SK-N-SH (cell line): Measurements from ENCODE around the gene HEXB. TPM values are rescaled to one million over a fixed set of nuclear protein-coding genes. Genes with fewer than 3 reads are reported as not detected.

Experiments
- CTCF ChIA-PET: fragments of 300-600, 350-600 bp; formaldehyde crosslinking; extraction: SDS; loops from one replicate; lab custom pipeline; 2021; lab: Yijun Ruan, JAX
- POLR2A ChIA-PET: fragments of 350-600 bp; sonication (Branson Sonifier 250); formaldehyde crosslinking; extraction: SDS; loops from one replicate; lab custom pipeline; 2020; ENCODE audit warnings: antibody characterized with exemption, inconsistent platforms; lab: Yijun Ruan, JAX
- DNase-seq: peaks from one replicate; pipeline ENCODE4 v3.0.0; 2012
- H2AFZ ChIP-seq: fragments of 200-600 bp; sonication (generic); 2 replicates; pipeline ENCODE4 v1.8.1; 2016; ENCODE audit warnings: antibody characterized with exemption, mild to moderate bottlenecking, low read depth
- H3F3A ChIP-seq: fragments of 200-600 bp; sonication (generic); replicated peaks from 2 replicates; pipeline ENCODE3; 2016; ENCODE audit warnings: antibody characterized with exemption, mild to moderate bottlenecking; ENCODE audit not compliant: insufficient read depth
- H3K27ac ChIP-seq, 2 experiments: fragments of 200-500 bp in 1 of 2; fragments of 200-600 bp in 1 of 2; sonication (Bioruptor generic) in 1 of 2; sonication (generic), shearing (Covaris generic) in 1 of 2; 2 replicates each; pipeline versions ENCODE4 v1.5.1 to v1.6.1; 2014 to 2016; ENCODE audit warnings: low read depth in 2 of 2, inconsistent platforms in 1 of 2, low read length in 1 of 2, mild to moderate bottlenecking in 1 of 2, mixed read lengths in 1 of 2
- H3K27me3 ChIP-seq: fragments of 200-600 bp; sonication (generic), shearing (Covaris generic); 2 replicates; pipeline ENCODE4 v1.6.1; 2016; ENCODE audit warnings: mixed run types; ENCODE audit not compliant: insufficient read depth
- H3K36me3 ChIP-seq, 2 experiments: fragments of 200-500 bp in 1 of 2; fragments of 200-600 bp in 1 of 2; sonication (Bioruptor generic) in 1 of 2; sonication (generic) in 1 of 2; replicated peaks in 1 of 2; 2 replicates each; pipeline versions ENCODE3 to v1.5.1; 2014 to 2016; ENCODE audit warnings: low read length in 1 of 2, mild to moderate bottlenecking in 1 of 2; ENCODE audit not compliant: insufficient read depth in 2 of 2, control insufficient read depth in 1 of 2
- H3K4me1 ChIP-seq, 2 experiments: fragments of 200-500 bp in 1 of 2; fragments of 200-600 bp in 1 of 2; sonication (Bioruptor generic) in 1 of 2; sonication (generic), shearing (Covaris generic) in 1 of 2; 2 replicates each; pipeline versions ENCODE4 v1.5.1 to v1.6.1; 2014 to 2016; ENCODE audit warnings: low read depth in 1 of 2, low read length in 1 of 2, mixed run types in 1 of 2; ENCODE audit not compliant: insufficient read depth in 2 of 2, control insufficient read depth in 1 of 2
- H3K4me2 ChIP-seq: fragments of 200-600 bp; sonication (generic), shearing (Covaris generic); 2 replicates; pipeline ENCODE4 v1.6.1; 2017; ENCODE audit warnings: mixed run types
- H3K4me3 ChIP-seq, 2 experiments: fragments of 200-500 bp in 1 of 2; fragments of 200-600 bp in 1 of 2; sonication (Bioruptor generic) in 1 of 2; sonication (generic), shearing (Covaris generic) in 1 of 2; 2 replicates each; pipeline versions ENCODE4 v1.5.1 to v1.8.1; 2014 to 2016; ENCODE audit warnings: low read depth in 2 of 2, inconsistent platforms in 1 of 2, low read length in 1 of 2, mild to moderate bottlenecking in 1 of 2, mixed read lengths in 1 of 2, moderate library complexity in 1 of 2
- H3K79me2 ChIP-seq: fragments of 200-600 bp; sonication (generic); 2 replicates; pipeline ENCODE4 v1.8.1; 2017; ENCODE audit warnings: mild to moderate bottlenecking; ENCODE audit not compliant: insufficient read depth
- H3K9ac ChIP-seq: fragments of 200-600 bp; sonication (generic); 2 replicates; pipeline ENCODE4 v1.6.1; 2017; ENCODE audit warnings: mixed run types
- H3K9me2 ChIP-seq: fragments of 200-600 bp; sonication (generic); 2 replicates; pipeline ENCODE4 v1.6.1; 2017; ENCODE audit warnings: mixed run types
- H3K9me3 ChIP-seq: fragments of 200-600 bp; sonication (generic); 2 replicates; pipeline ENCODE4 v1.6.1; 2017; ENCODE audit warnings: mixed run types, mild to moderate bottlenecking, moderate library complexity
- H4K20me1 ChIP-seq: fragments of 200-600 bp; sonication (generic); 2 replicates; pipeline ENCODE4 v1.6.1; 2017; ENCODE audit warnings: mild to moderate bottlenecking, mixed run types; ENCODE audit not compliant: insufficient read depth
- ELF1 ChIP-seq: IDR thresholded peaks from 2 replicates; pipeline ENCODE4 v1.4.0; 2012
- EZH2phosphoT487 ChIP-seq: fragments of 200-600 bp; sonication (generic); IDR thresholded peaks from 2 replicates; pipeline ENCODE4 v1.6.1; 2017; ENCODE audit warnings: low read depth, mixed run types, mild to moderate bottlenecking, antibody characterized with exemption, moderate library complexity, borderline replicate concordance
- FOXM1 ChIP-seq: IDR thresholded peaks from 2 replicates; pipeline ENCODE4 v1.4.0; 2012; ENCODE audit warnings: low read depth, mild to moderate bottlenecking
- GABPA ChIP-seq: IDR thresholded peaks from 2 replicates; pipeline ENCODE4 v1.4.0; 2012; ENCODE audit warnings: low read depth, mild to moderate bottlenecking
- JUND ChIP-seq: IDR thresholded peaks from 2 replicates; pipeline ENCODE4 v1.4.0; 2012
- MEF2A ChIP-seq: IDR thresholded peaks from 2 replicates; pipeline ENCODE4 v1.4.0; 2012; ENCODE audit warnings: low read depth, borderline replicate concordance
- NFIC ChIP-seq: IDR thresholded peaks from 2 replicates; pipeline ENCODE4 v1.4.0; 2012; ENCODE audit warnings: borderline replicate concordance
- NRF1 ChIP-seq: IDR thresholded peaks from 2 replicates; pipeline ENCODE4 v1.6.1; 2012; ENCODE audit warnings: low read depth, mild to moderate bottlenecking, low read length
- POLR2AphosphoS5 ChIP-seq: IDR thresholded peaks from 2 replicates; pipeline ENCODE4 v1.6.1; 2012; ENCODE audit warnings: low read depth, low read length
- RAD21 ChIP-seq: IDR thresholded peaks from 2 replicates; pipeline ENCODE4 v1.6.1; 2012; ENCODE audit warnings: mild to moderate bottlenecking, low read length
- TAF1 ChIP-seq: IDR thresholded peaks from 2 replicates; pipeline ENCODE4 v1.6.1; 2012; ENCODE audit warnings: low read depth, mild to moderate bottlenecking, low read length, moderate library complexity, borderline replicate concordance
- TEAD4 ChIP-seq: IDR thresholded peaks from 2 replicates; pipeline ENCODE4 v1.4.0; 2012; ENCODE audit warnings: mild to moderate bottlenecking, borderline replicate concordance; ENCODE audit not compliant: insufficient read depth
- WGBS: methylation state at CpG from one replicate; pipeline ENCODE4 v1.1.6; 2017; ENCODE audit warnings: low lambda C conversion rate; 5-methylcytosine and 5-hydroxymethylcytosine counted together
- polyA plus RNA-seq, 3 experiments: library from polyadenylated mRNA; depleted of rRNA; stranded (reverse); fragments of >200 nt; gene quantifications; 2 replicates each; pipeline ENCODE4 v1.2.3, GENCODE V29; 2012
- TF ChIP-seq, protein P1 (sequence below): IDR thresholded peaks from 2 replicates; pipeline ENCODE4 v1.6.1; 2012; ENCODE audit warnings: mild to moderate bottlenecking, low read depth, low read length, moderate library complexity
- TF ChIP-seq, protein P2 (sequence below): IDR thresholded peaks from 2 replicates; pipeline ENCODE4 v1.4.0; 2012; ENCODE audit warnings: low read depth, borderline replicate concordance
- TF ChIP-seq, protein P3 (sequence below): fragments of 150-350 bp; IDR thresholded peaks from 2 replicates; pipeline ENCODE4 v1.6.1; 2017; ENCODE audit warnings: antibody characterized with exemption, low read length, low read depth, borderline replicate concordance

Gene HEXB
- polyA plus RNA-seq, 1 of the 3 experiments (the other 2 are of a cell fraction): 75.8 TPM

DNA sequence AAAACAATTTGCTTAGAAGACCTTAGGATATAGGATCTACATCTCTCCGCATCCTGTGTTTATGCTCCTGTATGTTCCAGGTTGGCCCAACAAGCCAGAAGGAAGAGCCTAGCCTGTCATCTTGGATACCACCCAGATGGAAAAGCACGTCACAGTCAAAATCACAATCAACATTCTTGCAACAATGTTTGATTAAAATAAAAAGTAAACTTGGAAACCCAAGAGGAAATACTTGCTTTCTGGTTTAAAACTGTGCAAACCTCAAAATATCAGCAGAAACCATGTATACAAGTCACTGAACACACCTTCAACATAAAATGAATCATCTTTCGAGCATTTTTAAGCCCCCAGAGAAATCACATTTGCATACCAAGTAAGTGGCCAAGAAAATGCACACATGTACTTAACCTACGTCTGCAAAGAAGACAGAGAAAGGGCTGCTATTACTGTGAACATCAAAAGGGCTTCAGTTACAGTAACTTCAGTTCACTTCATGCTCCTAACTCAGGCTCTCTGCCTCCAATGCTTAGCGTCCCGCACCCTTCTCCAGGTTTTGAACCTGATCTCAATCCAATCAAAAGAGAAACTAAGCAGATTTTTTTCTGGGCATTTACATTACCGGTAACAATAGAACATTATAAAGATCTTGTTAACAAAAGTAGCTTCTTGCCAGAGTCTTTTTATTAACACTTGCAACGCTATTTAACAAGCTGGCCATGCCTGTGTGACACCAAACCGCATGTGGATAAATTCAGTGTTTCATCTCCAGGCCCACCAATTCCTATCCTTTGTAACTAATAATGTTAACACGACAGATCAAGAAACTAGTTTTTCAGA lies 45.8 kb upstream of the HEXB start:
- ChIA-PET CTCF (interaction anchor here (0.8 to 9.2 kb wide), 25 partner anchors 10 to 740 kb away, joined by 3 to 124 read pairs (median 4); no protein-coding TSS in a partner anchor), POLR2A (interaction anchor here (0.6 kb wide), 1 partner anchor 716 kb away, joined by 3 read pairs; no protein-coding TSS in a partner anchor)
- H3K4me2 ChIP-seq: peak overlapping the region; percentile 96
- H3K27me3 ChIP-seq: no peaks in the 10 kb centered on the region
- H4K20me1 ChIP-seq: peaks cover 46% of the 10 kb centered on the region
- 0 out of 2 replicates have a peak overlapping the region, but pooled peaks have one; percentile 65 for H2AFZ ChIP-seq
- WGBS: 14% methylated on average over 10 of the region's 10 CpGs
- H3K9me2 ChIP-seq: no peaks in the 10 kb centered on the region
- peaks cover 38% of the 10 kb centered on the region for H3F3A ChIP-seq
- H3K4me1 ChIP-seq: peaks cover 22 to 24% of the 10 kb centered on the region in 2 experiments
- H3K27ac ChIP-seq: peak overlapping the region; percentile 90 to 94
- TF ChIP-seq FOXM1 (no peak), JUND (no peak), ELF1 (no peak), EZH2phosphoT487 (no peak), MEF2A (no peak), TAF1 (no peak), TEAD4 (no peak), NFIC (no peak), POLR2AphosphoS5 (no peak), GABPA (no peak), RAD21 (no peak), NRF1 (no peak)
- TF ChIP-seq, protein P1, sequence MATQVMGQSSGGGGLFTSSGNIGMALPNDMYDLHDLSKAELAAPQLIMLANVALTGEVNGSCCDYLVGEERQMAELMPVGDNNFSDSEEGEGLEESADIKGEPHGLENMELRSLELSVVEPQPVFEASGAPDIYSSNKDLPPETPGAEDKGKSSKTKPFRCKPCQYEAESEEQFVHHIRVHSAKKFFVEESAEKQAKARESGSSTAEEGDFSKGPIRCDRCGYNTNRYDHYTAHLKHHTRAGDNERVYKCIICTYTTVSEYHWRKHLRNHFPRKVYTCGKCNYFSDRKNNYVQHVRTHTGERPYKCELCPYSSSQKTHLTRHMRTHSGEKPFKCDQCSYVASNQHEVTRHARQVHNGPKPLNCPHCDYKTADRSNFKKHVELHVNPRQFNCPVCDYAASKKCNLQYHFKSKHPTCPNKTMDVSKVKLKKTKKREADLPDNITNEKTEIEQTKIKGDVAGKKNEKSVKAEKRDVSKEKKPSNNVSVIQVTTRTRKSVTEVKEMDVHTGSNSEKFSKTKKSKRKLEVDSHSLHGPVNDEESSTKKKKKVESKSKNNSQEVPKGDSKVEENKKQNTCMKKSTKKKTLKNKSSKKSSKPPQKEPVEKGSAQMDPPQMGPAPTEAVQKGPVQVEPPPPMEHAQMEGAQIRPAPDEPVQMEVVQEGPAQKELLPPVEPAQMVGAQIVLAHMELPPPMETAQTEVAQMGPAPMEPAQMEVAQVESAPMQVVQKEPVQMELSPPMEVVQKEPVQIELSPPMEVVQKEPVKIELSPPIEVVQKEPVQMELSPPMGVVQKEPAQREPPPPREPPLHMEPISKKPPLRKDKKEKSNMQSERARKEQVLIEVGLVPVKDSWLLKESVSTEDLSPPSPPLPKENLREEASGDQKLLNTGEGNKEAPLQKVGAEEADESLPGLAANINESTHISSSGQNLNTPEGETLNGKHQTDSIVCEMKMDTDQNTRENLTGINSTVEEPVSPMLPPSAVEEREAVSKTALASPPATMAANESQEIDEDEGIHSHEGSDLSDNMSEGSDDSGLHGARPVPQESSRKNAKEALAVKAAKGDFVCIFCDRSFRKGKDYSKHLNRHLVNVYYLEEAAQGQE: no peak
- TF ChIP-seq, protein P2, sequence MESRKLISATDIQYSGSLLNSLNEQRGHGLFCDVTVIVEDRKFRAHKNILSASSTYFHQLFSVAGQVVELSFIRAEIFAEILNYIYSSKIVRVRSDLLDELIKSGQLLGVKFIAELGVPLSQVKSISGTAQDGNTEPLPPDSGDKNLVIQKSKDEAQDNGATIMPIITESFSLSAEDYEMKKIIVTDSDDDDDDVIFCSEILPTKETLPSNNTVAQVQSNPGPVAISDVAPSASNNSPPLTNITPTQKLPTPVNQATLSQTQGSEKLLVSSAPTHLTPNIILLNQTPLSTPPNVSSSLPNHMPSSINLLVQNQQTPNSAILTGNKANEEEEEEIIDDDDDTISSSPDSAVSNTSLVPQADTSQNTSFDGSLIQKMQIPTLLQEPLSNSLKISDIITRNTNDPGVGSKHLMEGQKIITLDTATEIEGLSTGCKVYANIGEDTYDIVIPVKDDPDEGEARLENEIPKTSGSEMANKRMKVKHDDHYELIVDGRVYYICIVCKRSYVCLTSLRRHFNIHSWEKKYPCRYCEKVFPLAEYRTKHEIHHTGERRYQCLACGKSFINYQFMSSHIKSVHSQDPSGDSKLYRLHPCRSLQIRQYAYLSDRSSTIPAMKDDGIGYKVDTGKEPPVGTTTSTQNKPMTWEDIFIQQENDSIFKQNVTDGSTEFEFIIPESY: no peak
- TF ChIP-seq, protein P3, sequence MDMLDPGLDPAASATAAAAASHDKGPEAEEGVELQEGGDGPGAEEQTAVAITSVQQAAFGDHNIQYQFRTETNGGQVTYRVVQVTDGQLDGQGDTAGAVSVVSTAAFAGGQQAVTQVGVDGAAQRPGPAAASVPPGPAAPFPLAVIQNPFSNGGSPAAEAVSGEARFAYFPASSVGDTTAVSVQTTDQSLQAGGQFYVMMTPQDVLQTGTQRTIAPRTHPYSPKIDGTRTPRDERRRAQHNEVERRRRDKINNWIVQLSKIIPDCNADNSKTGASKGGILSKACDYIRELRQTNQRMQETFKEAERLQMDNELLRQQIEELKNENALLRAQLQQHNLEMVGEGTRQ: no peak
- peak overlapping the region; percentile 94 for H3K9ac ChIP-seq
- H3K4me3 ChIP-seq: peak overlapping the region; percentile 84 to 87
- H3K79me2 ChIP-seq: peaks cover 62% of the 10 kb centered on the region
- peak; percentile 23 for DNase-seq
- no peaks in the 10 kb centered on the region for H3K9me3 ChIP-seq
- peaks cover 18 to 24% of the 10 kb centered on the region in 2 experiments for H3K36me3 ChIP-seq
